GM12891 (cell line): Measurements from ENCODE around the gene RUNX3.

Experiments
- DNase-seq: peaks from one replicate; pipeline ENCODE4 v3.0.0; 2011; ENCODE audit warnings: low spot score; ENCODE audit not compliant: insufficient read length
- FAIRE-seq: peaks from 2 replicates; lab custom pipeline; 2011; peaks lifted over from hg19 to GRCh38; lab: Jason Lieb, UNC
- PAX5 ChIP-seq: IDR thresholded peaks from 2 replicates; pipeline ENCODE4 v1.6.1; 2011; ENCODE audit warnings: low read length, moderate library complexity, mild to moderate bottlenecking; ENCODE audit not compliant: insufficient read depth, severe bottlenecking
- POLR2A ChIP-seq: IDR thresholded peaks from 2 replicates; pipeline ENCODE4 v1.6.1; 2011; ENCODE audit warnings: low read depth, low read length, control low read depth
- POLR2AphosphoS5 ChIP-seq: IDR thresholded peaks from 2 replicates; pipeline ENCODE4 v1.6.1; 2011; ENCODE audit warnings: low read depth, low read length, control low read depth
- POU2F2 ChIP-seq: IDR thresholded peaks from 2 replicates; pipeline ENCODE4 v1.6.1; 2011; ENCODE audit warnings: low read depth, mild to moderate bottlenecking, control low read depth, low read length, moderate library complexity
- SPI1 ChIP-seq: IDR thresholded peaks from 2 replicates; pipeline ENCODE4 v1.6.1; 2011; ENCODE audit warnings: low read depth, low read length, control low read depth
- TAF1 ChIP-seq: IDR thresholded peaks from 2 replicates; pipeline ENCODE4 v1.6.1; 2011; ENCODE audit warnings: low read depth, low read length, control low read depth

The RUNX3 gene

GRCh38 chr1:24939040-24939674 lies 9.1 kb upstream of the RUNX3 start:
- TF ChIP-seq SPI1 (no peak), POLR2AphosphoS5 (0 out of 2 replicates have a peak, but pooled peaks have one; percentile 1), POLR2A (no peak)
- FAIRE-seq (no peak), DNase-seq (no peak)

GRCh38 chr1:24938276-24938675 lies 8.2 kb upstream of the RUNX3 start:
- DNase-seq (no peak), FAIRE-seq (peak; percentile 33)
- TF ChIP-seq POU2F2 (no peak), POLR2A (no peak)

GRCh38 chr1:24936684-24937083 lies 6.6 kb upstream of the RUNX3 start:
- TF ChIP-seq POLR2A, result no peak; the same call in 1 of the 2 replicates
- TF ChIP-seq SPI1, result no peak
- TF ChIP-seq PAX5, result no peak
- no peak for TF ChIP-seq TAF1
- no peak for TF ChIP-seq POLR2AphosphoS5
- no peak for TF ChIP-seq POU2F2
- FAIRE-seq (no peak), DNase-seq (no peak)

- FAIRE-seq, result peak; percentile 88
- no peak for DNase-seq
- TF ChIP-seq POU2F2 (no peak), POLR2AphosphoS5 (peak; percentile 19; the same call in 1 of the 2 replicates), TAF1 (0 out of 2 replicates have a peak, but pooled peaks have one; percentile 21), SPI1 (no peak), PAX5 (peak; percentile 5)
Observed at GRCh38 chr1:24935615-24936484, 5.8 kb upstream of the RUNX3 start.

- FAIRE-seq (no peak), DNase-seq (no peak)
- TF ChIP-seq POLR2AphosphoS5, result no peak
- no peak; the same call in 1 of the 2 replicates for TF ChIP-seq POLR2A
- no peak for TF ChIP-seq PAX5
- TF ChIP-seq SPI1, result no peak
Observed at GRCh38 chr1:24935196-24935526, 5.1 kb upstream of the RUNX3 start.

- FAIRE-seq, result peak; percentile 50
- no peak for DNase-seq
- TF ChIP-seq POU2F2 (no peak), POLR2A (peak; percentile 7; the same call in 1 of the 2 replicates), TAF1 (no peak)
Observed at GRCh38 chr1:24934310-24935195, 4.5 kb upstream of the RUNX3 start.

- no peak for FAIRE-seq
- DNase-seq, result no peak
- peak; percentile 25; the same call in 1 of the 2 replicates for TF ChIP-seq POLR2A
- TF ChIP-seq SPI1, result no peak
- no peak for TF ChIP-seq PAX5
- no peak for TF ChIP-seq TAF1
Observed at GRCh38 chr1:24933468-24933867, 3.4 kb upstream of the RUNX3 start.

- FAIRE-seq (peak; percentile 62), DNase-seq (no peak)
- TF ChIP-seq POLR2AphosphoS5 (peak; percentile 41; the same call in 1 of the 2 replicates), TAF1 (no peak), SPI1 (no peak)
Observed at GRCh38 chr1:24932725-24933294, 2.7 kb upstream of the RUNX3 start.

- TF ChIP-seq POLR2A (no peak), PAX5 (peak; percentile 18), SPI1 (no peak), POU2F2 (no peak), POLR2AphosphoS5 (no peak)
- DNase-seq, result peak; percentile 79
- peak; percentile 82 for FAIRE-seq
Observed at GRCh38 chr1:24932284-24932683, 2.2 kb upstream of the RUNX3 start.
